NCI-H526 (cell line): ENCODE data around the gene ITGB8.

Experiments
- DNase-seq, 2 experiments: peaks; one replicate each; lab custom pipeline; 2025; lab: John Stamatoyannopoulos, UW

ITGB8 gene

GRCh38 chr7:20307901-20308300 lies 22.8 kb upstream of the ITGB8 start:
- no peak for DNase-seq

DNA sequence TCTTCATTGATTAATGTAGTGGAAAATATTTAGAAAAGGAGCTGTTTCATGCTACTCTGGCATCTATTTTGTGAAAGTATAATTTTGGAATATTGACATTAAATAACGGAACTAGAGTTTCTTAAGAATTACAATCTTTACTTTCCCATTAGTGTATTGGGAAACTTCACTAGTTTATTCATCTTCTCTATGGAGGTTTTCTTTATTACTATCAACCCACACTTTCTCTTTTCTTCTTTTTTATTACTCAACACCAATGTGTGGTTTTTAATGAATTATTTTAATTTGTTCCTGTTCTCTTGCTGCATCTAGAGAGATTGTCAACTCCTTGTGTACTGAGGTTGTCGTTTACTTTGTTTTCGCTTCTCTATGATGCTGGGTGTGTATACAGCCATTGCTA lies 20.4 kb upstream of the ITGB8 start:
- DNase-seq, result no peak

GRCh38 chr7:20310963-20311742 lies 19.5 kb upstream of the ITGB8 start:
- peak; percentile 24 to 67 for DNase-seq

DNA sequence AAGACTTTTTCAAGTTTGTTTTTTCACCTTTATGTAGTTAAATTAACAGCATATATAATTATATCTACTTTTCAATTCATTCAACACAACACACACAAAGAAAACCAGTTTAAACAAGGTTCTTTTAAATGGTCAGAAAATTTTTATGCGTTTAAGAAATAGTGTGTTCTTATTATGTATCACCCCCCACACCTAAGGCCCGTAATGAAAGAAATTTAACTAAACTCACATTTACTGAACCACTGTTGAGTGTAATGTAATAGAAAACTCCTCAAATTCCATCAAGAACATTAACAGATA lies 19.0 kb upstream of the ITGB8 start:
- no peak for DNase-seq

GRCh38 chr7:20312562-20312961 lies 18.1 kb upstream of the ITGB8 start:
- no peak for DNase-seq

DNA sequence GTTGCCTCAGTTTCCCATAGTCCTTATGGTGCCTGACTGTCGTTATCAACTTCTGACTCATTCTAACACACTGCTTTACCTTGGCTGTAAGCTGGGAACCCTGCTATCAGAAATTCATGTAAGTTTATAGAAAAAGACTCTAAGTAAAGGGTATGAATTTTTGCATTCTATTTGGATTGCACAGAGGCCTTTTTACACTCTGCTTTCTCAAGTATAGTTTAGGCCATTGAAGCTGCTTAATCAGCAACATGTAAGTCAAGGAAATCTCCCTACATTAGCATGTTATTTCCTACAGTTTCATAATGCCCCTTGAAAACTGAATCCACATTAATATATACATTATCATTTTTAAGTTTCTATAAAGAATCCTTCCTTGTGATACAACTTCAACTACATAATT lies 17.1 kb upstream of the ITGB8 start:
- DNase-seq, result no peak

- DNase-seq, result no peak
These were observed 16.5 kb upstream of the ITGB8 start for GRCh38 chr7:20314198-20314597.

GRCh38 chr7:20316706-20317105 lies 14.0 kb upstream of the ITGB8 start:
- no peak for DNase-seq

DNA sequence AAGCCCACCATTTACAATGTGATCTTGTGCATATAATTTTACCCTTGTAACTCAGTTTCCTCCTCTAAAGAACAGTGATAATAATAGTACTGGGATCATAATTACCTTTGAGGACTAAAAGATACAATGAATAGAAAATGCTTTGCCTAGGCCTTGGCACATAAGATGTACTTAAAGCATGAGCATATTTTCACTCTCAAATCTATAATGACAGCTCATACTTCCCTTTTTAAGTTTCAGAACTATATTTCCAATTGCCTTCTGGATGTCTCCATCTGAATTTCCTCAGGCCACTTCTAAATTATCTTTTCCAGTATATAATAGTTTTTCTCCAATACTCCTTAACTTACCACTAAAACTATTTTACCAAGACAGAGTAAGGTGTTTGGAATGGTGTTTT lies 13.3 kb upstream of the ITGB8 start:
- DNase-seq, result no peak

DNA sequence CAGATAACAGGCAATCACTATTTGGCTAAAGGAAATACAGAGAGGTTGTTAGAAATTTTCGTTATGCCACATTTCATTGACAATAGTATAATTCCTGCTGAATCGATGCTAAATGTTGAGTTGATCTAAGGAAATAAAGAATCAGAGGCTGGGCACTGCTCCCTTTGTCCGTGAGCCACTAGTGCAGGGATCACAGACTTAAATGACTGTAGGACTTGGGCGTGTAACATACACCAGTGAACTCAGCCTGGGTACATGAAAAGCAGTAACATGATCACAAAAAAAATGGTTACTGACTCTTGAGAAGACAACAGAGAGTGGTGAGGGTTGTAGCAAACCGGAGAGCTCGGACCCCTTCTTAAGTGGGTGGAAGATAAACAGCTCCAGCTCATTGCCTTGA lies 11.8 kb upstream of the ITGB8 start:
- no peak for DNase-seq

GRCh38 chr7:20320322-20320721 lies 10.4 kb upstream of the ITGB8 start:
- no peak for DNase-seq

DNA sequence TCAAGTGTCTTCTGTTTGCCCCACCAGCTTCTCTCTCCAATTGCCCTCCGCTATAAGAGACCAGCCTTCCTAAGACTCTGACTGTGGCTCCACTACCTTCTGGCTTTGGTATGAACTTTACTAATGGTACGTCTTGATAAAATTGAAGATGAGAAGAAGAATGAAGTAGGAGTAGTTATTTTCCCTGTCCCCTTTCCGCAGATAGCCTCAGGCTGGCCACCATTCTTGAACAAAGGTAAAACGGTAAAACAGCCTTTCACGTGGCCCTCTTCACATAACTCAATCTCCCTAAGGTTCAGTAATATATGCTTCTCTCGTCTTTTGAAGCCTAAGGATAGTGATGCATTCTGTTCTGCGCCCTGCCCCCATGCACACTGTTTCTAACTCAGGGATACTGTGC lies 9.9 kb upstream of the ITGB8 start:
- no peak for DNase-seq

DNA sequence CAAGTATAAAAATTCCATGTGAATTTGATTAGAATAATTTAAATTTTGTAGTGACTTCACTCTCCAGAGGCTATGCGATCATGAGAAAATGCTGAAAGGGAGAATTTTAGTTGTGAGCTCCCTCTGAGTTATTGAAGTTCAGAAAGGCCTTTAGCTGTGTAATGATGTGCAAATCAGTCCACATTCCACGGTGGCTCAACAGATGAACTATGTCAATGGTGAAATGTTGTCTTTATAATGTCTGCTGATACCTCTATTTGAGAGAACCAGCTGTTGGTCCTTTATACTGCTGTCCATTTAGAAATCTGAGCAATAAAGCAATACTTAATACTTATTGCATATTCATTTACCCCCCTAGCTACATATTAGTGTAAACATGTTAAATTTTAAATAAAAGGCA lies 7.1 kb upstream of the ITGB8 start:
- no peak for DNase-seq

GRCh38 chr7:20326342-20326741 lies 4.4 kb upstream of the ITGB8 start:
- no peak for DNase-seq

GRCh38 chr7:20327055-20327454 lies 3.6 kb upstream of the ITGB8 start:
- no peak for DNase-seq

DNA sequence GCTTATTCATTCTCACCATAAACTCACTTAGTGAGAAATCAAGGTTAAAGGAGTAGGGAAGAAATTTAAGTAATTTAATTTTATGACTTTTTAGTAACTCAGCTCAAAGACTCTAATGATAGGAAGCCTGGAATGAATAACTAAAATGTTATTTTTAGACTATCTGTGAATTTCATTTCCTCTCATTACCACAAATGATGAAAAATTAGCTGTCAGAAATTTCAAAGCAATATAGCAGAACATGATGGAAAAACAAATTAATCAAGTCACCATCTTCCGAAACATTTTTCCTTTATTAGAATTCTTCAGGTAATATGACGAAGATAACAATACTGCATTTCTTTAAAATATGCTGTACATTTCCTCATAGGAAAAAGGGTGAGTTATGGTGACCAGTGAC lies 2.7 kb upstream of the ITGB8 start:
- no peak for DNase-seq

- peak in 1 of 2 experiments; percentile 20 for DNase-seq
These were observed 2.0 kb upstream of the ITGB8 start for GRCh38 chr7:20328692-20329091.

DNA sequence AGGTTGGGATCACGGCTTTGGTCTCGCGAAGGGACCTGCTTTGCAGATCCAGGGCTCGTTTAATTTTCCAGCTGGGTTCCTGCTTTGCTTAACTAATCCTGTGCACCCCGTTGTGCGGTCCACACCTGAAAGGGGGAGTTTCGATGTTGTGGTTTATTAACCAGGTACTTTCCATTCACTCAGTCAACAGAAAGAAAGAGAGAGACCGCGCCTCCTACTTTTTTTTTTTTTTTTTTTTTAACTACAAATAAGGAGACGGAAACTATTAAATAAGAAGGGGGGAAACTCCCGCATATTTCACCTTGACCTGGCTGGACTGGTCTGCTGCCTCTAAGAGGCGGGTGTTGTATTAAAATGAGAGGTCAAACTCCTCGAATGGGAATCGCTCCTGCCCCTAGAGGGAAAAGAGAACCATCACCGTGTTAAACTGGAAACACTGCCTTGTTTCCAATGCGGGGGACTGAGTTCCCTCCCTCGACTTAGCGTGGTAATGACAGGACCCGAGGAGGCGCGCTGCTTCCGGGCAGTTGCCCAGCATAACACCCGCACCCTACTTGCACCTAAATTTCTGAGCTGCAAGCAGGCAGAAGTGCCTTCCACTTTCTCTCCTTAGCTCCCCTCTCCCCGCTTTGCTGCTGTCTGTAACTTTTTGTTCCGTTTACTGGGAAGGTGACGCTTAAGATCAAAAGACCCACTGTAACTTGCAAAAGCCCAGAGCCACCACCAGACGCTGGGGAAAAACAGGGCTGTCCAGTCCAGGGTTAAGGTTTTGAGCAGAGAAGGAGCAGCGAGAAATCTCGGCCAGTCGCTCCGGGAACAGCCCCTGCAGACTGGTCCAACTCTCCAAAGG lies 1.1 kb upstream of the ITGB8 start:
- DNase-seq, result peak; percentile 68 to 84

- peak; percentile 49 to 90 for DNase-seq
These were observed 519 bp downstream of the ITGB8 start for GRCh38 chr7:20330928-20331909.

GRCh38 chr7:20331910-20332813 lies 1.5 kb downstream of the ITGB8 start:
- DNase-seq, result peak in 1 of 2 experiments; percentile 37

DNA sequence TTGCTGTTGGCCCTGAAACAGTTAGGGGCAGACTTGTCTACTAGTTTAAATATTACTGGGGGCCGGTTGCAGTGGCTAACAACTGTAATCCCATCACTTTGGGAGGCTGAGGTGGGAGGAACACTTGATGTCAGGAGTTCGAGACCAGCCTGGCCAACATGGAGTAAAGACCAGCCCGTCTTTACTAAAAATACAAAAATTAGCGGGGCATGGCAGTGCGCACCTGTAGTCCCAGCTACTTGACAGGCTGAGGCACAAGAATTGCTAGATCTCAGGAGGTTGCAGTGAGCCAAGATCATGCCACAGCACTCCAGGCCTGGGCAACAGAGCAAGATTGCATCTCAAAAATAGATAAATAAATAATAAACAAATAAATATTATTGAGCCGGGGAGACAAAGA lies 7.6 kb downstream of the ITGB8 start:
- no peak for DNase-seq
